Inferior parietal cortex (tissue), 1 donor: ENCODE results near the gene KLF6.

ENCODE experiments used
- DNase-seq: peaks from one replicate; pipeline ENCODE4 v3.0.0-alpha.2; 2016; ENCODE audit errors: extremely low spot score

Gene KLF6

DNA sequence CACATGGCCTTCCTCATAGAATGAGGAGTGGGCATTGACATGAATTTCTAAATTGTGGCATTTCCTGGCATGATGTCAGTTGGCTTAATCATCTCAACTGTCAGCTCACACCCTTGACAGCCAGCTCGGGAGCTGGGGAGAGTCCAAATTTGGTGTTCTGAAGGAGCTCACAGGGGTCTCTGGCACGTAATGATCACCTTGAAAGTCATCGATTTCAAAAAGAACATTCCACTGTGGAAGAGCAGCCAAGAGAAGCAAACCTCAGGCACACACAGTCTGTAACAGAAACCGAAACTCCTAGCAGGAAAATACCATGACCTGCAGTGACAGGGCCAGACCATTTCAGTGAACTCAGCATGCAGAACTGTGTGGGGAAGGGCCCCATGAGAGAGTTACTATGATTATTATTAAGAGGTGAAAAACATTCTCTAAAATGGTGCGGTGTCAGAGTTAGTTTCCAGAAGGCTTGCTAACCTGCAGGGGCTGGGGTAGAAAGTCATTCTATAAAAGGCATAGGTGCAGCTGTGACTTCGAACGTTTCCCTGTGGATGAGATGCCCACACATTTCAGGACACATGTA, 26.4 kb upstream of the KLF6 start:
- no peak for DNase-seq

DNA sequence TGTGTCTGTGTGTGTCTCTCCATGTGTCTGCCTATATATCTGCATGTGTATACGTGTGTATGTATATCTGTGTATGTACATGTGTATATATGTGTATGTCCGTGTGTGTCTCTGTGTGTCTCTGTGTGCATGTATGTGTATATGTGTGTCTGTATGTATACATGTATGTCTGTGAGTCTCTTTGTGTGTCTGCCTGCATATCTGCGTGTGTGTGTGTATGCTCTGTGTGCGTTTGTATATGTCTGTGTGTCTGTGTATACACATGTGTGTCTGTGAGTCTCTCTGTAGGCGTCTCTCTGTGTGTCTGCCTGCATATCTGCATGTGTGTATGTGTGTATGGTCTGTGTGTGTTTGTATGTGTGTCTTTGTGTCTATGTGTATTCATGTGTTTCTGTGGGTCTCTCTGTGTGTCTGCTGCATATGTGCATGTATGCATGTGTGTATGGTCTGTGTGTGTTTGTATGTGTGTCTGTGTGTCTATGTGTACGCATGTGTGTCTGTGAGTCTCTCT, 23.7 kb upstream of the KLF6 start:
- no peak for DNase-seq

DNA sequence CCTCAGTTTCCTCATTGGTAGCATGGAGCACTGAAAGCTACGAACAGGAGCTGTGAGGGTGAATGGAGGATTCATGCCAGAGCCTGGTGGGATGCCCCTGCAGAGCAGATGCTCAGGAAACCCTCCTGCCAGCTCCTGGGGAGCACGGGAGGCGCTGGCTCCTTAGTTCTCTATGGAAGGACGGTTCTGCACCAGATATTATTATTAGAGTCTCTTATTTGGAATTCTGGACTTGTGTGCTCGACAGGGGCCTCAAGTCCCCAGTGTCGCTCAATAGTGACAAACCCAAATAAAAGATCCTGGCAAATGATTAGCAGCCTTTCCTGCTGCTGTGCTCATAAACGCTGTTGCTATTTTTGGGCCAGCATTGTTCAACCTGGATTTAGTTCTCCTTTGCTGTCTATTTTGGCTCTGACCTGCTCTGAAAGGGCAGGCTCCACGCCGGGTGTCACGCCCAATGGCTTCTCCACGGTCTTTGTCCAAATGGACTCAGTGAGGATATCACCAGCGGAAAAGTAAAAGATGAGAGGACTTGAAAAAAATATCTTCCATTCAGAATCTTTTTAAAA, 23.0 kb upstream of the KLF6 start:
- DNase-seq = no peak

DNA sequence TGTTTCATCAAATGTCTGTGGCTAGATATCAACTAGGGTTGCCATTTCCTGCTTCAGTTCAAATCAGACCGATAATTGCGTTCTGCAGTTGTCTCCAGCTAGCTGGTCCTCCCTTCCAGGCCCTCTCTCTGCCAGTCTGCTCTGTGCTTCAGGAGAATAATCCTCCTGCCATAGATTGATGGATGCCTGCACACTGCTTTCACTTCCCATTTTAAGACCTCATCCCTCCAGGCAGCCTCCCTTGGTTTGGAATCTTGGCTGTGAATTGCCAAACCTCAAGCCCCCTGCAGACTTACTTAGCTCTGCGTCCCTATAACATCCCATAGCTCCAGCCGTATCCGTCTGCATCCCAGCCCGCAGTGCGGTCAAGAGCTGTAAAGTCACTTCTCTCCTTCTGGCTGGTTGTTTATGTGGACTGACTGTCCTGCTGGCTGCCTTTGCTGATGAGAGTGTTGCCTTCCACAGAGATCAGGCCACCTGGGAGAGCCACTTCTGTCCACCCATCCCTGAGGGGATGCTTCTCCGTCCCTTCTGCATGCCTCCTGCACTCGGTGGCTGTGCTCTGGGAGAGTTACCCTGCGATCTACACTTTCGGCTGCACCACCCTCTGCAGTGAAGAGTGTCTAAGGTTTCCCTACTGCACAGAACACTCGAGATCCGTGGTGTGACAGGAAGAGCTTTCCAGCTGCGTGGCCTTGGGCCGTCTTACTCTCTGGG, 22.4 kb upstream of the KLF6 start:
- no peak for DNase-seq

DNA sequence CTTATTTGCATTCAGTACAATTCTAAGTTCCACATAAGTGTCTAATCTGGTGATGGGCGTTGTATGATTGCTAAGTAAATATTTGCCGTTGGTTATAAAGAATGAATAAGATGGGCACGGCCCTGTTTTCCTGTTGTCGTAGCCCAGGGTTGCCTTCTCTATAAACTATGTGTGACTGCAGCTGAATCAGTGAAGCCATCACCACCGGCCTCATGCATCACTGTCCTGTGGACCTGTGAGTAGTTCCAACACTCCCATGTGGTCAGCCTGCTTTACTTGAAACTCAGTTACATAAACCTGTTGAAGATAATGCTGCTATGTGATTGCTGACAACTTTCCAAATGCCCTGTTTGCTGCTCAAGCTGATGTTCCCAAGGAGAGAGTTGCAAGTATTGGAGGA, 21.6 kb upstream of the KLF6 start:
- DNase-seq = no peak

DNA sequence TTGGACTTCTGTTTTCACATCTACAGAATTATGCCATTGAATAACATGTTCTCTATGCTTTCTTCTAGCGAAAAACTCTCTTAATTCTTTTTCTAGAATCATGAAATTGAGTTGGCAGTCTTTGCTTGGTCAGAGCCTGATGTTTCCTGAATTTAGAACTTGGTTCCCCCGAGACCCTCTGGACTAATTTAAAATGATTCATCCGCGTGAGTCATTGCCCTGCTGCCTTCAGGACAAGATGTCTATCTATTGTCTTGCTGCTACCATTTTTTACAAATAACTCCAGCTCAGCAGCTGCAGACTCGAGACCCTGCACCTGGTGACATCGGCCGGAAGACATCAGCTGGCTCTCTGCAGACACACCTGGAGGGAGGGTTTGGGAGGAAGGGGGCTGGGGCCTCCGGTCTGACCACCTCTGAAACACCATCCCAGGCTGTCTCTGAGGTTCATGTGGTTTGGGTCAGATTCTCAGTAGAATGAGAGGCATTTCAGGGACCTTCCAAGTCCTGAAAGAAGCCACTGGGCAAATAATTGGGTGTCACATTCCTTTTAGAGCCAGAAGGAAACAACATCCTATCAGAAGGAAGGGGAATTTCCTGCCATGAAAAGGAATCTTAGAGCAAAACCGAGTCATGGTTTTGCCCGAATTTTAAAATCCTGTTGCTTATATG, 20.9 kb upstream of the KLF6 start:
- no peak for DNase-seq

DNA sequence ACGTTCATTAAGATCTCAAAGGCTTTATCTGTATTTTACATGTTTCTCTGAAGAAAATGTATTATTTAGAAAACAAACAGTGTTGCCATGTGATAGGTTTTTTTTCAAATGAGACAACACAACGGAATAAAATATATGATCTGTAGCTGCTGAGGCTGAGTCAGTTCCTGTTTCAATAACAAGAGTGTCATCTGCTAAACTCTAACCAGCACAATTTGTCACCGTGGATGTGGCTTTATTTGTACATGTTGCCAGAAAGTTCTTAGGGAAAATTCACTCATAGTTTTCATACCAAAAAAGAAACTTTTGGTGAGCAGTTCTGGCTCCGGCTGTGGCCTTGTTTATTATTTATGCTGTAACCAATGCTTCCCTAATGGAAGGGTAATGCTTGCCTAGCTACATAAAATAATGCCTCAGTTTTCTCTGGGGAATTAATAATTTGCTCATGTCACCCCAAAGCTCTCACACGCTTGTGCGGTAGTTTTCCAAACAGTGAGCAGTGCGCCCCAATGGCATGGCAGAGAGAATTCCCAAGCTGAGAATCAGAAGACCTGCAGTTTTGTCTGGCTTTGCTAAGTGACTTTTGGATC, 20.3 kb upstream of the KLF6 start:
- DNase-seq = peak; percentile 26

DNA sequence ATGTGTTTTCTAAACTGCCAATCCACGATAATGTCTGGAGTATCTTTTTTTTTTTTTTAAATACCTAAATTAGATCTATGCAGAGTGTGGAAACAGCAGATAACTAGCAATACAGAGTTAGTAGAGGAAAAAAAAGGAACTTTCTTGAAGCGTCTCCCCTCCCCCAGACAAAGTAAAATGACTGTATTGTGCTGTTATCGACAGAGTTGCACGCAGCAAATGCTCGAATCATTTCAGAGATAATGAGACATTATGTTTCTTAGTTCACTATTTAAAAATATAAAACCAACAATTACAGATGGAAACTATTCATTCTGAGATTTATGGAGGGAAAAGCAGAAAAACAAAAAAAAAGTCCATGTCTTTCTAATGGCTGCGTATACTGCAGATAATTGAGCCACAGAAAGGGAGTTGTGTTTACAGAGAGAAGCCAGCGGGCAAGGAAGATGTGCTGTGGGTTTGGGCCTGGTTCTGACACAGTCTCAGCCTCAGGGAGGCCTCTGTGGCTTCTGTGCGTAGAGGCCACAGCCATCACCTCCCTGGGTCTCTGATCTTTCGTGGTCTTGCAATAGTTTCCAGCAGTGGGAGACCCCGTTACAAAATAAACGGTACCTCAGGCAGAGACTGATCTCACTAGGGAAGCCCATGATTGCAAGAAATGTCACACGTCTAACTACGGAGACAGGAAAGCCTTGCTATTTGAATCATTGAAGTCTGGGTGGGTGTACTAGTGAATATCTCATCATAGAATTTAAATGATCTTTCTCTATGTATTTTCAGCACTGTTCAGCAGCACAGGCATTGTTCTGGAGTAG, 19.1 kb upstream of the KLF6 start:
- DNase-seq = peak; percentile 50

DNA sequence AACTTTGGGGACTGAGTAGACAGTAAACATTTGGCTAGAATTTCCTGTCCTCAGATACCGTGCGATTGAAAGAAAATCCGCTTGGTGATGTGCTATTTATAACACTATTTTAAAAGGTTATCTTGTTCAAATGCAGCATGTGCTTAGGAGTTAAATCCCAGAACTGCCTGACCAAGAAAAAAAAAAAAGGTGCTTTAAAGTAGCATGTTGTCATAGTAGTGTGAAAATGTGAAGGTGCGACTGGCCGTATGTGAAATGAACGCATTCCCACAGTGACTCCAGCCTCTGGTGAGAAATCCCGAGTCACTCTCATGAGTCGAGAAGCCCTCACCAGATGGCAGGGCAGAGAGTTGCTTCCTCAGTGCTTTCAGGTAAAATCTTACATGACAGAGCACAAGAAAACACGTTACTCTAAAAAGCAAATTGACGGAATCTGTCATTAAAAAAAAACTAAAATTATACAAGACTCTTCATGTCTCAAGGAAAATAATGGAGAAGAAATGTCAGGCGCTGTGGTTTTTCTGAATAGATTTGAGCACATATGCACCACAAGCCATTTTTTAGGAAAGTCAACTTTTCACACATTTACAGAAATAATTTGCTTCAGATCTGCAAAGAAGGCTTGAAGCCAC, 18.4 kb upstream of the KLF6 start:
- DNase-seq = peak; percentile 50

DNA sequence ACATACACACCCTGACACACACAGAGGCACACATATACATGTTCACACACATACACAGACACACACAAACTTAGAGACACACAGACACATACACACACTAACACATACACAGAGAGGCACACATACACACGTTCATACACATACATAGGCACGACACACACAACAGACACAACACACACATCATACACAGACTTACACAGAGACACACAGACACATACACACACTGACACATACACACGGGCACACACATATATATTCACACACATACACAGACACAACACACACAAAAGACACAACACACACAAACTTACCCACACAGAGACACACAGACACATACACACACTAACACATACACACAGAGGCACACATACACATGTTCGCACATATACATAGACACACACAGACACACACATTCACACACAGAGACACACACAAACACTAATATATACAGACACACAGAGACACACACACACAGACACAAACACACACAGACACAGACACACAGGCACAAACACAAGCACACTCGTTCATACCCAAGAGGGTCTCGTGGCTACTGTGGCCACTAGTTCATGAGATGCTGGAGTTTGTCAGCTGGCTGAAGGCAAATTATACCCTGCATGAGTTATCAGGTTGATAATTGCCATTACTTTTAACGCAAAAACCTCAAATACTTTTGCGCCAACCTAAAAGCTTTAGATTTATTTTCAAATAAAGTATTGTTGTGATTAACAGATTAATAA, 17.7 kb upstream of the KLF6 start:
- DNase-seq = no peak

DNA sequence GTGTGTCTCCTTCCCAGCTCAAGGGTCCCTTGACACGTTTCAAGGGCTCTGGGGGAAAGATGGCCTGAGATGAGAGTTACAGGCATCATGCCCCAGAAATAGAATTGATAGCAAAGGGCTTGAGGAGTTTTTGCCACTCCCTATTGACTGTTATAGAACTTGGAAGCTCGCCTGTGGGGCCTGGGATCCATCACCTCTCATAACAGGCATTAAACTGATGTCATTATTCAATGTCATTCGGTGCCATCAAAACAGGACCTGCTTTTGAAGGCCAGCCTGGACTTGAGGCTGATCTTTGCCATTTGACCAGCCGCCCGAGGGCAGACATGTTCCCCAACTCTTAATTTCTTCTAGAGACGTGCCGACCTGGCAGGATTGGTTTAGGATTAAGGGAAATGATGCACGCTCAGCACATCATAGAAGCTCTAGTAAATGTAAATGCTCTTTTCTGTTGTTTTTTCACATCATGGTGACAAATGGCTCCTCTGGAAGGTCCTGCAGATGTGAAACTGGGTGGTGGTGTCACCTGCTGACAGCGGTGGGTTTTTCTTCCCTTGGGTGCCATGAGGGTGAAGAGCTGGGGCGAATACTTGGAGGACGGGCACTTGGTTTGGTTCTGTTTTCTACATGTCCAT, 16.7 kb upstream of the KLF6 start:
- no peak for DNase-seq

DNA sequence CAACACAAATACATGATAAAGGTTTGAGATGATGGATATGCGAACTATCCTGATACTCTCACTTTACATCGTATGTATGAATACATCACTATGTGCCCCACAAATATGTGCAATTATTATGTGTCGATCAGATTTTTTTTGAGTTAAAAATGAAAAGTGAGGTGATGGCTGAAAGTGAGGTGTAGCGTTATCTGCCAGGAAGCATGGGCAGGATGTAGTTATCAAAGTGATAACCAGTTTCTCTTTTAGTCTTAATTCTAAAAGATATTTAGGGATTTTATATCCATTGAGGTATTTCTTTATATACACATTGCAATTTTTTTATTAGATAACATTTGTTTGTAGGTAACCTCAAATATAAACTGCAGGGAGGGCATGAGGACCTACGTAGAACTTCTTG, 15.6 kb upstream of the KLF6 start:
- DNase-seq = no peak

DNA sequence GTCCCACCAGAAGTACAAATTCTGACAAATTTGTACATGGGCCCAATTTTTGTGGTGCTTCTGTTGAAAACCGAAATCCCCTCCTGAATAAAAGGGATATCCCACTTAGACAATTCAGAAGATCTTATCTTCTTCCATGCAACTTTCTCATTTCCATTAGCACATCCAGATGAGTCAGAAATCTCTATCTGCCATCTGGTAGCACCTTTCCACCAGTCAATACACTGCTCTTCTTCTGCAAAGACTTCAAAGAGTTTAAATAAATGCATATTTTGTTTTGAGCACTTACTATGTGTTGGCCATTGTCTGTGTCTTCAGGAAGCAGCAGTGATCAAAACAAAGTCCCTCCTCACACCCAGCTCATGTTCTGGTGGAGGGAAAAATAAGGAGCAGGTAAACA, 12.7 kb upstream of the KLF6 start:
- DNase-seq = no peak

DNA sequence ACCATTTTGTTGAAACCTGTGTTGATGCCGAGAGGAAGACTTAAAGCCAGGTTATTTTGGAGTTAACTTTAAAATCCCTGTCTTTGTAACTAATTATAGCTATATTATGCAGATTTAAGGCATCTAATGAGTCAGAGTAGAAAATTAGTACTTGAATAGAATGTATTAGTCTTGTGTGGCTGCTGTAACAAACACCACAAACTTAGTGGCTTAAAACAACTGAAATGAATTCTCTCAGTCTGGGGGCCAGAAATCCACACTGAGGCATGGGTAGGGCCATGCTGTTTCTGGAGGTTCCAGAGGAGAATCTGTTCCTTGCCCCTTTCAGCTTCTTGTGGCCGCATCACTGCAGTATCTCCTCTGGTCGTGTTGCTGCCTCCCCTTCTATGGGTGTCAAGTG, 8.5 kb upstream of the KLF6 start:
- no peak for DNase-seq

DNA sequence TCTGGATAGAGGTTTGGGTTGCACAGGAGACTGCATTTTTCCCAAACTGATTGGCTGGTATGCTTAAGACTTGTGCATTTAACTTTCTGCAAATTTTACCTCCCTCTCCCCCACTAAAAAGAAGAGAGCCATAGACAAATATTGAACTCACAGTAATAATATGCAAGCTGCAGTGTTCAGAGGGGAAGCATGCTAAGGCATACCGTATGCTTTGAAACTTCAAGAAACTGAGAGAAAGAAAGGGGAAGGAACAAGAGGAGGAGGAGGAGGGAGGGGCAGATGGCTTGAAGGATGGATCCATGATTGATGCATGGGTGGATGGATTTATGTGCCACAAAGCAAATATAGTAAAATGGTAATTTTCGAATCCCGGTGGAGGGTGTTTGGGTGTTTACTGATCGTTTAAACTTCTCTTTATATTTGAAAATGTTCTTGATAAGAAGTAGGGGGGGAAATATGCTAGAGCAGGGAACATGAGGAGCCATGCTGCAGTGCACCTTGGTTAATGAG, 7.8 kb upstream of the KLF6 start:
- no peak for DNase-seq

DNA sequence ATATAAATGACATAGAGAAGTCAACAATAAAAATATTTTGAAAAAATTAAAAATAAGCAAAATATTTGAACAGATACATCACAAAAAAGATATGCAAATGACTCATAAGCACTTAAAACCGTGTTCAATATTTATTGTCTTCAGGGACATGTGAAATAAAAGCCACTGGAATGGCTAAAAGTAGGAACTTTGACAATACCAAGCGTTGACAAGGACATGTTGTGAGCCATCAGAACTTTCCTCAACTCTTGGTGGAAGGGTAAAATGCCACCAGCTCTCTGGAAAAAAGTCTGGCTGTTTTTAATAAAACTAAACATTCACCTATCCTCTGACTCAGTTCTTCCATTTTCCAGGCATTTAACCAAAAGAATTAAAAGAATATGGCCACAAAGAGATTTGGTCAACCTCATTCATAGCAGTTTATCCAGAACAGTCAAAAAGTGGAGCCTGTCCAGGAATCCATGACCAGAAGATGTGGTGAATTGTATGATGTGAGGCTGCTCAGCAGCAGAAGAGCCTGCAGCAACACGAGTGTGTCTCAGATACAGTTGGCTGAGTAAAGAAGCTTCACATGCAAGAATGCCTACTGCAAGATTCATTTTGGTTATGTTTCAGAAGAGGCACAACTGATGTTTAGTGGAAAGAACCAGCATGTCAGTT, 7.1 kb upstream of the KLF6 start:
- DNase-seq = no peak

DNA sequence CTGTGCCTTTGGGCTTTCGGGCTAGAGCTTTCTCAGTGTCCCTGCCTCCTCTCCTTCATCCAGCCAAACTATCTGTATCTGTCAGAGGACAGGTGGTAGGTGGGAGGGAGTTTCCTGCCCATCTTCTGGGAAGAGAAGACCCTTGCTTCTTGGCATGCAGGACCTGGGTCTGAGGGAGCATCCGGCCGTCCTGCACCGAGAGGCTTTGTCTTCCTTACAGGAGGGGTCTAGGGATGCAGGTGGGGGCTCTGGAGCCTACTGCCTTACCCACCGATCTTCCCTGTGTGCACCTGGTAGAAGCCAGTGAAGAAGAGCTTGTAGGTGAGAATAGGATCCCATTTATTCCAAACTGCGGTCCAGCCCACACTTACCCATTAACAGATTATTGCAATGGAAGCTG, 5.8 kb upstream of the KLF6 start:
- no peak for DNase-seq

DNA sequence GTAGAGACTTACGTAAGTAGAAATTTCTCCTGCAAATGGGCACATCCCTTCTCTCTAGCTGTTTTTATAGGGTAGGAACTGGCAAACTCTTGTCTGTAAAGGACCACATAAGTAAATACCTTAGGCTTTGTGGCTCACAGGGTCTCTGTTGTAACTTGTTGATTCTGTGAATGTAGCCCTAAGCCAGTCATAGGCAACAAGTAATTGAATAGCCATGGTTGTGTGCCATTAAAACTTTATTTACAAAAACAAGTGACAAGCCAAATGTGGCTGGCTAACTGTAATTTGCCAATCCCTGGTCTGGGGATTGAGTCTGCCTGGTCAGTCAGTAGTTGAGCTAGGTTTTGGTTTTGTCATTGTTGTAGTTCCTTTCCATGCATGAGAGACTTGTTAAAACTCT, 5.3 kb upstream of the KLF6 start:
- DNase-seq = no peak

DNA sequence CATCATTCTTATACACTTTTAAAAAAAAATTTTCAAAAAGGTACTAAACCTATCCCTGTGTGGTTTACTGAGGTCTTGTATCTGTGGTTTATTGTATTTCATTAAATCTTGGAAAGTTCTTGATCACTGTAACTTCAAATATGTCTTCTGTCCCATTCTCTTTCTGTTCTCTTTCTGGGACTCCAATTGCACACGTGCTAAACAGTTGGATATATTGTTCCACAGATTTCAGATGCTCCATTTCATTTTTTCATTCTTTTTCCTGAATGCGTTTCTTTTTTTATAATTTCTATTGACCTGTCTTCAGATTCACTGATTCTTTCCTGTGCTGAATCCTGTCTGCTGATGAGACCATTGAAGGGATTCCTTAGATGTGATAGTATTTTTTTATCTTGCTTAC, 4.6 kb upstream of the KLF6 start:
- DNase-seq = no peak
